NCI-H510A (cell line): ENCODE results near the gene INSM1.

Source experiments
- DNase-seq: peaks from one replicate; lab custom pipeline; 2025; lab: John Stamatoyannopoulos, UW

INSM1 gene

GRCh38 chr20:20362774-20363433 lies 5.0 kb upstream of the INSM1 start:
- DNase-seq, result peak; percentile 97

DNA sequence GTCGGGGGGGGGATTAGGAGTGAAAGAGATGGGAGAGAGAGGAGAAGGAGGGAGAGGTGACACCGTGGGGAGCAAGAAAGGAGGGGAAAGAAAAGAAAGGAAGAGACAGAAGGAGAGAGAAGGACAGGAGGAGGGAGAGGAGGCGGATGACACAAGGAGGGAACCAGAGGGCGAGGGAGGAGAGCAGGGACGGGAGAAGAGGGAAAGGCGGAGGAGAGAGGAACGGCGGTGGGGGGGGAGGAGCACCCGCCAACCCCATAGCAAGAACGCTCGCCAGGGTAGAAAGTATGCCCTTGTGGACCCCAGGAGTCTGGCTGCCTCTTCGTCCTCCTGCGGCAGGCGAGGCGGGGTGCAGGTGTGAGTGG lies 4.5 kb upstream of the INSM1 start:
- peak; percentile 84 for DNase-seq

- DNase-seq, result peak; percentile 90
These were observed 3.9 kb upstream of the INSM1 start for GRCh38 chr20:20363799-20364592.

DNA sequence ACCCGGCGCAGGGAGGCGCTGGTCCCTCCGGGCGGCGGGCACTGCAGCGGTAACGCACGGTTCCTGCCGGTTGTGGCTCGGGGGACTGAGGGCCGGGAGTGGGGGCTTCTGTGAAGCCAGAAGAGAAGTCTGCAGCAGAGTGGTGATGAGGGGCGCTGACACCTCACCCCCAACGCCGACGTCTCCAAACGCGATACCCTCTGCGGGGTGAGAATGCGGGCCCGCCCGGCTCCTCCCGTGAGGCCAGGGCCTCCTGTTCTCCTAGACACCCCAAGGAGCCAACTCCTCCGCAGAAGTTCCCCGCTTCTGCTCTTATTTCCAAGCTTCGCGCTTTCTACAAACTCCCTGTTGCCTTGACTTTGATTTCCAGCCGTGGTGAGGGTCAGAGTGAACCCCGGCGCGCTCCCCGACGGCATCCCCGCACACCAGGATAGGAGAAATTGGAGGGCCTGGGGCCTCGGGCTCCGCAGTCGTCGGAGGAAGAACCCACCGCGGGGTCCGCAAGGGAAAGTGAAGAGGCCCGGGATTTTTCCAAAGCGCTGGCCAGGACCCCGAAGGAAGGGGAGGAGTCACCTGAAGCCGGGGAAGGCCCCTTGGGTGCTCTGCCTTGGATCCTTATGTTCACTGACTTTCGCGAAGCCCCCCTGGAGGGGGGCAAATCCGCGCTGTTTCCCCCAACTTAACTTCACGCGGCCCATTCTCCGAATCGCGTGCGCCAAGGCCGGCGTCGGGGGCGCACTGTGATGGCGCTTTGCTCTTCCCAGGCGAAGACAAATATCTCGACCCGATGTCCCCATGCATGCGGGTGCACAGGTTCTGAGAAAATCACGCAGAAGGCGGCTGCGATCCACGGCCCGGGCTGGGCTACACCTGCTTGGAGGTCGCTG lies 3.1 kb upstream of the INSM1 start:
- peak; percentile 34 for DNase-seq

DNA sequence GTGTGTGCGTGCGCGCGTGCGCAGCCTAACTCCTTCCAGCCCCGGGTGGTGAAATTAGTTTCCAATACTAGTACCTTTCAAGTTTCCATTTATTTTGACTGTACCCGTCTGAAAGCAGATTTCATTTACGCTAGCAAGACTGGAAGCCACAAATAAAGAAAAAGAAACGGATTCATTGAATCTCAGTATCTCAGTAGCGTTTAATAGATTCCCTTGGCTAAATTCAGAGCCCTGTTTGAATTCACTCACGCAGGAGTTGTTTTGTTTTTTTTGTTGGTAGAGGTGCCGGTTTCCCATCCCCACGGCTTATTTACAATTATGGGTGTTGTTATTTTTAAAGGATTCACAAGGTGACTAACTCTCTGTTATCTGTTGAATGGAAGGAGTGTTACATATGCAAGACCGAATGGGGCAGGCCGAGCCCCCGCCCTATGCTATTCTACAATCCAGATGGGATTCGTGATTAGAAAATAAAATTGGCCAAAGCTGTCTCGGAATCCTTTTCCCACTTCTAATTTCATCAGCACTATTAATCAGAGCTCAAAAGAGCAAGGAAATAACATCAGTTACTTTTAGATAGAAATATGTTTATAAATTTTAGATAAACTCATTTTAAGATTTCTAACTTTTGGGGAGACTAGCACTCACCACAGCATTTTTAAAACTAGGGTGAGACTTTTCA lies 2.3 kb upstream of the INSM1 start:
- no peak for DNase-seq

DNA sequence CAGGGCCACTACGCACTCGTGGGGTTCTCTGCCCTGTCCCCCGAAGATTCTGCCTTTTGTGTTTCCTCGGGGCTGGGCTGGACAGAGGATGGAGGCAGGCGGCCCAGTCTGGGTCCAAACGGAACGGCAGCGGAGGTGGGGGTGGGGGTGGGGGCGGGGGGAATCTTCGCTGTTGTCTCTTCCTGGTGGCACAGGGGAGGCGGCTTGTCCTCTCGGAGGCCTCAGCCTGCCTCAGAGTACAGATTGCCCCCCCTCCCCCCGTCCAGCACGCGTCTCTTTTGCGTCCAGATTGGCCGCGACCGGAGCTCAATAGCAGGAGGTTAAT lies 1.4 kb upstream of the INSM1 start:
- DNase-seq, result peak; percentile 92

GRCh38 chr20:20366876-20367574 lies 879 bp upstream of the INSM1 start:
- DNase-seq, result peak; percentile 70

- DNase-seq, result peak; percentile 30
These were observed 730 bp downstream of the INSM1 start for GRCh38 chr20:20368418-20369249.

DNA sequence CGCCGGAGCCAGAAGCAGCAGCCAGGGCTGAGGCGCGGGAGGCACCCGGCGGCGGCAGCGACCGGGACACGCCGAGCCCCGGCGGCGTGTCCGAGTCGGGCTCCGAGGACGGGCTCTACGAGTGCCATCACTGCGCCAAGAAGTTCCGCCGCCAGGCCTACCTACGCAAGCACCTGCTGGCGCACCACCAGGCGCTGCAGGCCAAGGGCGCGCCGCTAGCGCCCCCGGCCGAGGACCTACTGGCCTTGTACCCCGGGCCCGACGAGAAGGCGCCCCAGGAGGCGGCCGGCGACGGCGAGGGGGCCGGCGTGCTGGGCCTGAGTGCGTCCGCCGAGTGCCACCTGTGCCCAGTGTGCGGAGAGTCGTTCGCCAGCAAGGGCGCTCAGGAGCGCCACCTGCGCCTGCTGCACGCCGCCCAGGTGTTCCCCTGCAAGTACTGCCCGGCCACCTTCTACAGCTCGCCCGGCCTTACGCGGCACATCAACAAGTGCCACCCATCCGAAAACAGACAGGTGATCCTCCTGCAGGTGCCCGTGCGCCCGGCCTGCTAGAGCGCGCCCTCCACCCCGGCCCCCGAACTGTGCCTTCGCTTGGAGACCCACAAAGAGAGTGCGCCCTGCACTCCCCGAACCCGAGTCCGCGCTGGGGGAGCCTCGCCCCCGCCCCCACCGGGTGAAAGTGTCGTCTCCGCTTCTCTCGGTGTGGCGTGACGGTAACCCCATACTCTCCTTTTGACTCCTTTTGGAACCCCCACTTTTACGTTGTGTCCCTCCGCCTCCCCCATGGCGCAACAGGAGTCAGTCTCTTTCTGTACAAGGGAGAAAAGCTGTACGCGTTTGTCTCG lies 1.6 kb downstream of the INSM1 start:
- DNase-seq, result peak; percentile 50

GRCh38 chr20:20370094-20370575 lies 2.2 kb downstream of the INSM1 start:
- DNase-seq, result no peak

- DNase-seq, result no peak
These were observed 3.2 kb downstream of the INSM1 start for GRCh38 chr20:20371083-20371482.

GRCh38 chr20:20371681-20372080 lies 3.8 kb downstream of the INSM1 start:
- no peak for DNase-seq

DNA sequence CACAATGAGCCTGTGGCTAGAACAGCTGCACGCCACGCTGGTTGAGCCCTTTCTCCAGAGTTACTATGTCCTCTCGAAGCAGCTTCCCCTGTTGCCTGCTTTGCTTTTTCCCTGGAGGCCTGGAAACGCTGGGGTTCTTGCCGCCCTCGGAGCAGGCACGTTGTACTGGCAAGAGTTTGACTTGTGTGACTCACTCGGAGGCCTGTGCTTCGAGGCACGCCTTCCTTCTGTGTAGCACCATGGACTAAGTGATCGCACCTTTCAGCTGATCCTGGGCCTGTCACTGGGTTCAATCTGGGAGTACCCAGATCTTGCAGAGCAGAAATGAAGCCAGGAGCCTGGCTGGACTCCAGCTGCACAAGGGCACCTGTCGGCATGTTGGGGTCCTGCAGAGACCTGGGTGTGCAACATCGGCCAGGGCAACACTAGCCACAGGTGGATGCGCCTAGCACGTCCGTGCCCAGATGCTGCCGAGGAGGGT lies 5.2 kb downstream of the INSM1 start:
- peak; percentile 31 for DNase-seq

DNA sequence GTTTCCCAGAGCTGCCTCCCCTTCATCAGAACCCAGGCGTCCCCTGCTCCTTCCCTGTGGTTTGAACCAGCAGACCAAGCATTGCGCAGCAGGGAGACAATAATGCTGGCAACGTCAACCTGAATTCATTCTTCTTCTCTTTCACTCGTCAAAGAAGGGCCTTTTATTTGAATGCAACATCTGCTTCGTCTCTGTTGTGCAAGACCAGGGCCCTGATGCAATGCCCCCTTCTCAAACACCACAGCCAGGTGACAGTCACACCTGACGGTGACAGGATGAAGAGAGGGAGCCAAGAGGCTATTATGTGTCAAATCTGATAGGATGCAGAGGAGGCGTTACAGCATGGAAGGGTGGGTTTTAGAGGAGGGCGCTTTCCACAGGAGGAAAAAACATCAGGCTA lies 8.0 kb downstream of the INSM1 start:
- DNase-seq, result peak; percentile 93

DNA sequence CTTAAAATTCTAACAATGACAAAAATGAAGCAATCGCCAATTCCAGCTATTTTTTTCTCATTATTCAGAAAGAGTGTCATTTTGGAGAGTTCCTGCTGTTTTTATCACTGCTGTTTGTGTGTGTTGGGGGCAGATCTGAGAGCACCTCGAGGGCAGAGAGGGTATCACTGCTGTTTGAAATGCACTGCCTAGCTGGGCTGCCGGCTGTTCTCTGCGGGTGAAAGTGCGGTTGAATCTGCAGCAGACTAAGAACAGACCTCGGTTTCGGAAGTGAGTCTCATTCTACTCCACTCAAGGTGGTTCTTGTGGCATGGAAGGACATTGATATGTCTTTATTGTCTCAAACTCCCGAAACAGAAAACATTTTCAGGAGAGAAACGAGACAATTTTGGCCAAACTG lies 18.3 kb downstream of the INSM1 start:
- no peak for DNase-seq

DNA sequence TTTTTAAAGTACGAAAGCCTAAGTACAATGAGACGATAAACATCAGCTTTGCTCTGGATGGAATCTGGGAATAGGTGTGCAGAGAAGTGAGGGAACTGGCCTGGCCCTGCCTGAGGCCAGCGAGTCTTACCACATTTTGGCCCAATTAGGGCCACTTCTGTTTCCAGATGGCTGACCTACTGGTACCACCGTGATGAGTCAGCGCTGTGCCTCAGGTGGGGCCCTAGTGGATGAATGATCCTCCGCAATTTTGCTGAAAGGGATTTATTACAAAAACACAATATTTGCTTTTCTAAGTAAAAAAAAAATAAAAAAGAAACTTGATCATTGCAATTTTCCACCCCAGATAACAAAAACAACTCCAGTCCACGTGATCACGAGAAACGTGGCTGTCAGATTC lies 22.5 kb downstream of the INSM1 start:
- no peak for DNase-seq

GRCh38 chr20:20391115-20391514 lies 23.2 kb downstream of the INSM1 start:
- no peak for DNase-seq

- no peak for DNase-seq
These were observed 23.9 kb downstream of the INSM1 start for GRCh38 chr20:20391766-20392165.
